Activated CD8-positive, alpha-beta T cell treated with anti-CD3 and anti-CD28 coated beads for 36 hours (primary cell): ENCODE measurements around the gene MMP27. TPM values are rescaled to one million over a fixed set of nuclear protein-coding genes. Genes with fewer than 3 reads are reported as not detected.

Experiments used
- ATAC-seq: fragments of 200-7000 bp; cut with Tn5 transposase; one replicate; pipeline ENCODE4 v1.10.0; 2021; ENCODE audit warnings: mild to moderate bottlenecking, moderate library complexity
- CTCF ChIA-PET: fragments of 350-600 bp; sonication (Branson Sonifier 250); formaldehyde crosslinking; loops from one replicate; lab custom pipeline; 2021; ENCODE audit warnings: antibody characterized with exemption; lab: Charles Lee
- POLR2A ChIA-PET: fragments of 350-600 bp; sonication (Branson Sonifier 250); formaldehyde crosslinking; loops from one replicate; lab custom pipeline; 2021; ENCODE audit warnings: antibody characterized with exemption; lab: Charles Lee
- DNase-seq: peaks from one replicate; pipeline ENCODE4 v3.0.0-alpha.2; 2020
- H3K27ac Mint-ChIP-seq: one replicate; pipeline ENCODE4 v1.8.0; 2021; ENCODE audit warnings: mild to moderate bottlenecking, mixed read lengths
- H3K27me3 Mint-ChIP-seq: one replicate; pipeline ENCODE4 v1.8.0; 2021; ENCODE audit warnings: mixed read lengths
- H3K36me3 Mint-ChIP-seq: one replicate; pipeline ENCODE4 v1.8.0; 2021; ENCODE audit warnings: low read depth, mixed read lengths
- H3K4me1 Mint-ChIP-seq: one replicate; pipeline ENCODE4 v1.8.0; 2021; ENCODE audit warnings: low read depth, mixed read lengths
- H3K4me3 Mint-ChIP-seq: one replicate; pipeline ENCODE4 v1.8.0; 2021; ENCODE audit warnings: mild to moderate bottlenecking, moderate library complexity, mixed read lengths
- H3K9me3 Mint-ChIP-seq: one replicate; pipeline ENCODE4 v1.8.0; 2021; ENCODE audit warnings: mixed read lengths
- CTCF ChIP-seq: fragments of 200-600 bp; IDR thresholded peaks from one replicate; pipeline ENCODE4 v1.8.0; 2022; ENCODE audit warnings: antibody characterized with exemption, mild to moderate bottlenecking
- intact Hi-C: fragments of 100-400 bp; cut with micrococcal nuclease; formaldehyde crosslinking; loops from one replicate; pipeline ENCODE4 v1.10.0; 2022
- total RNA-seq, 2 experiments: library from RNA; stranded (reverse); gene quantifications; one replicate each; pipeline ENCODE4 v1.2.3, GENCODE V29; 2021

The MMP27 gene
- total RNA-seq, 2 experiments from 2014 or later: not detected

- no peak overlapping the region for H3K27ac Mint-ChIP-seq
- no peaks in the 10 kb centered on the region for H3K36me3 Mint-ChIP-seq
- H3K4me1 Mint-ChIP-seq: no peaks in the 10 kb centered on the region
- no peak for TF ChIP-seq CTCF
- intact Hi-C loops: no loop called here
- ChIA-PET POLR2A (no interaction called here), CTCF (interaction anchor here (1.4 to 6.5 kb wide), 2 partner anchors 9 to 11 kb away, joined by 3 to 37 read pairs; no protein-coding TSS in a partner anchor)
- no peak overlapping the region for H3K4me3 Mint-ChIP-seq
- DNase-seq (no peak), ATAC-seq (no peak)
- peaks cover 12% of the 10 kb centered on the region for H3K27me3 Mint-ChIP-seq
- H3K9me3 Mint-ChIP-seq: no peaks in the 10 kb centered on the region
Observed at GRCh38 chr11:102654761-102655160, 50.8 kb downstream of the MMP27 start.

GRCh38 chr11:102653744-102654291, 51.8 kb downstream of the MMP27 start:
- H3K27ac Mint-ChIP-seq: no peak overlapping the region
- CTCF ChIA-PET: interaction anchor here (6.5 kb wide), 1 partner anchor 12 kb away, joined by 37 read pairs; no protein-coding TSS in a partner anchor
- H3K4me3 Mint-ChIP-seq: no peak overlapping the region
- POLR2A ChIA-PET: no interaction called here
- no peaks in the 10 kb centered on the region for H3K9me3 Mint-ChIP-seq
- intact Hi-C loops: no loop called here
- H3K36me3 Mint-ChIP-seq: no peaks in the 10 kb centered on the region
- no peak for DNase-seq
- H3K4me1 Mint-ChIP-seq: no peaks in the 10 kb centered on the region
- no peak for TF ChIP-seq CTCF
- ATAC-seq: no peak
- peaks cover 13% of the 10 kb centered on the region for H3K27me3 Mint-ChIP-seq

- no peak for TF ChIP-seq CTCF
- POLR2A ChIA-PET: interaction anchor here (0.8 kb wide), 1 partner anchor 33 kb away, joined by 3 read pairs; no protein-coding TSS in a partner anchor
- Mint-ChIP-seq H3K4me1 (no peaks in the 10 kb centered on the region), H3K9me3 (no peaks in the 10 kb centered on the region), H3K27me3 (peaks cover 9% of the 10 kb centered on the region), H3K4me3 (no peak overlapping the region), H3K36me3 (no peaks in the 10 kb centered on the region), H3K27ac (no peak overlapping the region)
- no peak for DNase-seq
- CTCF ChIA-PET: interaction anchor here (1.5 kb wide), 1 partner anchor 24 kb away, joined by 3 read pairs; no protein-coding TSS in a partner anchor
- no peak for ATAC-seq
- intact Hi-C loops: no loop called here
Observed at GRCh38 chr11:102647430-102647829, 58.1 kb downstream of the MMP27 start.

GRCh38 chr11:102643941-102644340, 61.6 kb downstream of the MMP27 start:
- no peaks in the 10 kb centered on the region for H3K36me3 Mint-ChIP-seq
- no peaks in the 10 kb centered on the region for H3K9me3 Mint-ChIP-seq
- H3K27ac Mint-ChIP-seq: no peak overlapping the region
- ChIA-PET POLR2A (interaction anchor here (0.6 kb wide), 1 partner anchor 324 kb away, joined by 3 read pairs; no protein-coding TSS in a partner anchor), CTCF (no interaction called here)
- DNase-seq (no peak), ATAC-seq (no peak)
- intact Hi-C loops: no loop called here
- peaks cover 7% of the 10 kb centered on the region for H3K27me3 Mint-ChIP-seq
- no peak overlapping the region for H3K4me3 Mint-ChIP-seq
- H3K4me1 Mint-ChIP-seq: no peaks in the 10 kb centered on the region
- no peak for TF ChIP-seq CTCF

Other genes with a start within 250 kb of the MMP27 start
- gene MMP7, start 175.0 kb downstream of the MMP27 start, total RNA-seq: not detected
- not detected for gene MMP20, start 80.4 kb downstream of the MMP27 start, total RNA-seq
- gene MMP8, start 19.2 kb upstream of the MMP27 start, total RNA-seq: not detected
- gene MMP10, start 74.9 kb upstream of the MMP27 start, total RNA-seq: not detected
- gene MMP1, start 92.4 kb upstream of the MMP27 start, total RNA-seq: not detected
- gene MMP3, start 137.8 kb upstream of the MMP27 start, total RNA-seq: not detected
- not detected for gene MMP12, start 169.2 kb upstream of the MMP27 start, total RNA-seq
- gene MMP13, start 250.0 kb upstream of the MMP27 start, total RNA-seq: not detected